B cell (primary cell): ENCODE measurements around the gene BNC2.

Experiments used
- CTCF ChIP-seq: fragments of 200-600 bp; IDR thresholded peaks from one replicate; pipeline ENCODE4 v1.8.0; 2022; ENCODE audit warnings: antibody characterized with exemption, mild to moderate bottlenecking
- EZH2 ChIP-seq: IDR thresholded peaks from 2 replicates; pipeline ENCODE4 v1.6.1; 2012; ENCODE audit warnings: borderline replicate concordance, low read depth, mild to moderate bottlenecking, moderate library complexity, low read length; ENCODE audit not compliant: insufficient read depth, poor library complexity, severe bottlenecking

GRCh38 chr9:16639644-16640043, 230.8 kb downstream of the BNC2 start:
- no peak for TF ChIP-seq CTCF
- TF ChIP-seq EZH2: no peak
